Spinal cord (tissue), 10 donors: Measurements from ENCODE around the gene CCL11. TPM values are rescaled to one million over a fixed set of nuclear protein-coding genes. Genes with fewer than 3 reads are reported as not detected.

Experiments used
- DNase-seq, 6 donors: peaks; one replicate each; pipeline versions ENCODE4 v3.0.0 to v3.0.0-alpha.2; 2013 to 2015; ENCODE audit warnings: low spot score in 6 of 6, low read depth in 4 of 6
- H3K27ac ChIP-seq: one replicate; pipeline ENCODE4 v1.5.1; 2013; ENCODE audit warnings: low read depth, low read length, control low read depth
- H3K27me3 ChIP-seq: one replicate; pipeline ENCODE4 v1.6.1; 2013; ENCODE audit warnings: low read length; ENCODE audit not compliant: control insufficient read depth, insufficient read depth
- H3K36me3 ChIP-seq: one replicate; pipeline ENCODE4 v1.6.1; 2013; ENCODE audit warnings: low read length; ENCODE audit not compliant: control insufficient read depth, insufficient read depth
- H3K4me1 ChIP-seq: one replicate; pipeline ENCODE4 v1.6.1; 2013; ENCODE audit warnings: low read length; ENCODE audit not compliant: control insufficient read depth, insufficient read depth
- H3K4me3 ChIP-seq: one replicate; pipeline ENCODE4 v1.5.1; 2013; ENCODE audit warnings: low read depth, low read length, control low read depth
- H3K9me3 ChIP-seq: one replicate; pipeline ENCODE4 v1.6.1; 2013; ENCODE audit warnings: low read length; ENCODE audit not compliant: control insufficient read depth, insufficient read depth
- WGBS: methylation state at CpG from one replicate; pipeline ENCODE4 v1.1.5; 2013; ENCODE audit warnings: missing lambda C conversion rate; ENCODE audit not compliant: insufficient coverage; 5-methylcytosine and 5-hydroxymethylcytosine counted together
- long read RNA-seq, 4 donors: transcript quantifications; one replicate each; lab custom pipeline, GENCODE V29; 2026
- polyA plus RNA-seq, 2 donors: library from polyadenylated mRNA; unstranded; fragments of 120-200 nt; gene quantifications; one replicate each; pipeline ENCODE4 v1.2.1, GENCODE V29; 2013; ENCODE audit not compliant: insufficient read length in 2 of 2
- total RNA-seq, 2 donors: library from RNA; depleted of rRNA in 1 of 2; stranded (reverse); fragments of 120-200 nt in 1 of 2; fragments of >200 nt in 1 of 2; gene quantifications; one replicate each; pipeline versions ENCODE4 v1.2.3 to v1.2.4, GENCODE V29; 2013 to 2014
- donor health status: healthy.

Gene CCL11
- total RNA-seq (not detected), polyA plus RNA-seq (not detected)
- long read RNA-seq, donor 1, result 0 reads
- long read RNA-seq, donor 2, result 0 reads
- long read RNA-seq, donor 3, result 0 reads
- long read RNA-seq, donor 4, result 0 reads

DNA sequence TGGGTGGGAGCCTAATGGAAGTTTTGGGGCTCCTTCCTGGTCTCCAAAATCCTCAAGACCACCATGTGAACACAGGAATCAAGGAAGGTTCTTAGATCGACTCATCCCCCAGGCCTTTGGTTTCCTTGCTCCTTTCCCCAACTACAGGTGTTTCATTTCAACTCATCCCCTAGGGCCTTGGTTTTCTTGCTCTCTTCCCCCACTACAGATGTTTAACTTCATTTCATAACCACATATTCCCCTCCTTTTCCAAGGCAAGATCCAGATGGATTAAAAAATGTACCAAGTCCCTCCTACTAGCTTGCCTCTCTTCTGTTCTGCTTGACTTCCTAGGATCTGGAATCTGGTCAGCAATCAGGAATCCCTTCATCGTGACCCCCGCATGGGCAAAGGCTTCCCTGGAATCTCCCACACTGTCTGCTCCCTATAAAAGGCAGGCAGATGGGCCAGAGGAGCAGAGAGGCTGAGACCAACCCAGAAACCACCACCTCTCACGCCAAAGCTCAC is at the start of gene CCL11:
Gene CCL11 (plus strand): TSS at position 457 of the 507 bp plus-strand sequence. CDS start 67 bp downstream, outside the sequence.
- H3K27ac ChIP-seq, result no peak within 1 kb of the TSS
- H3K36me3 ChIP-seq, result no peaks in the 10 kb centered on the region
- no peaks in the 10 kb centered on the region for H3K27me3 ChIP-seq
- no peak for DNase-seq
- no peaks in the 10 kb centered on the region for H3K4me1 ChIP-seq
- H3K9me3 ChIP-seq, result no peaks in the 10 kb centered on the region
- no peak within 1 kb of the TSS for H3K4me3 ChIP-seq
- WGBS, result 59% methylated on average over 4 of the region's 4 CpGs

GRCh38 chr17:34236281-34236892 is 49.2 kb upstream of the CCL11 start:
- 81% methylated on average over 6 of the region's 6 CpGs for WGBS
- DNase-seq, result no peak
- no peak overlapping the region for H3K27ac ChIP-seq
- H3K4me1 ChIP-seq, result peaks cover 11% of the 10 kb centered on the region
- H3K4me3 ChIP-seq, result no peak overlapping the region
- no peaks in the 10 kb centered on the region for H3K9me3 ChIP-seq
- H3K27me3 ChIP-seq, result no peaks in the 10 kb centered on the region
- no peaks in the 10 kb centered on the region for H3K36me3 ChIP-seq

- Histone ChIP-seq H3K27ac (no peak overlapping the region), H3K27me3 (no peaks in the 10 kb centered on the region), H3K4me3 (no peak overlapping the region), H3K9me3 (no peaks in the 10 kb centered on the region), H3K4me1 (peaks cover 11% of the 10 kb centered on the region), H3K36me3 (no peaks in the 10 kb centered on the region)
- no peak for DNase-seq
- WGBS, result 100% methylated on average over 2 of the region's 3 CpGs
Observed at GRCh38 chr17:34237458-34237857, 48.1 kb upstream of the CCL11 start.

DNA sequence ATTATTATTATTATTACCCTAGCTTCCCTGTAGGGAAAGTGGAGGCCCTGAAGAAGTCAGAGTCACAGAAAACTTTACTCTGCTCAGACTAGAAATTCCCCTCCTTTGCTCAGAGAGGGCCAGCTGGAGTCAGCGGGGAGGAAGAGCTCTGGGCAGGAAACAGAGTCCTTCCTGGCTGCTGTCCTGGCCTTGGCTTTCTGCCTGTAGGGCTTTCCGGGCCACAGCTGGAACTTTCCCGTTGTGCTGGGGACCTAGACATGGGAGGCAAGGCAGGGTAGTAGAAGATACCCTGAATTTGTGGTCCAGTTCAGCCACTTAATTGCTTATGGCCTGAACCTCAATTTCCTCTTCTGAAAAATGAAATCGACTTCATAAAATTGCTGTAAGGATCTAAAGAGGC is 44.5 kb upstream of the CCL11 start:
- H3K9me3 ChIP-seq, result no peaks in the 10 kb centered on the region
- no peaks in the 10 kb centered on the region for H3K27me3 ChIP-seq
- DNase-seq, result peak in 1 of 6 donors; percentile 75
- H3K27ac ChIP-seq, result no peak overlapping the region
- H3K4me3 ChIP-seq, result no peak overlapping the region
- no peaks in the 10 kb centered on the region for H3K36me3 ChIP-seq
- WGBS, result 12% methylated on average over 3 of the region's 4 CpGs
- peaks cover 7% of the 10 kb centered on the region for H3K4me1 ChIP-seq

- H3K4me3 ChIP-seq, result no peak overlapping the region
- no peaks in the 10 kb centered on the region for H3K9me3 ChIP-seq
- no peak for DNase-seq
- no peaks in the 10 kb centered on the region for H3K36me3 ChIP-seq
- peaks cover 7% of the 10 kb centered on the region for H3K4me1 ChIP-seq
- 85% methylated on average over 8 of the region's 8 CpGs for WGBS
- H3K27me3 ChIP-seq, result no peaks in the 10 kb centered on the region
- H3K27ac ChIP-seq, result no peak overlapping the region
Observed at GRCh38 chr17:34242587-34243363, 42.8 kb upstream of the CCL11 start.

DNA sequence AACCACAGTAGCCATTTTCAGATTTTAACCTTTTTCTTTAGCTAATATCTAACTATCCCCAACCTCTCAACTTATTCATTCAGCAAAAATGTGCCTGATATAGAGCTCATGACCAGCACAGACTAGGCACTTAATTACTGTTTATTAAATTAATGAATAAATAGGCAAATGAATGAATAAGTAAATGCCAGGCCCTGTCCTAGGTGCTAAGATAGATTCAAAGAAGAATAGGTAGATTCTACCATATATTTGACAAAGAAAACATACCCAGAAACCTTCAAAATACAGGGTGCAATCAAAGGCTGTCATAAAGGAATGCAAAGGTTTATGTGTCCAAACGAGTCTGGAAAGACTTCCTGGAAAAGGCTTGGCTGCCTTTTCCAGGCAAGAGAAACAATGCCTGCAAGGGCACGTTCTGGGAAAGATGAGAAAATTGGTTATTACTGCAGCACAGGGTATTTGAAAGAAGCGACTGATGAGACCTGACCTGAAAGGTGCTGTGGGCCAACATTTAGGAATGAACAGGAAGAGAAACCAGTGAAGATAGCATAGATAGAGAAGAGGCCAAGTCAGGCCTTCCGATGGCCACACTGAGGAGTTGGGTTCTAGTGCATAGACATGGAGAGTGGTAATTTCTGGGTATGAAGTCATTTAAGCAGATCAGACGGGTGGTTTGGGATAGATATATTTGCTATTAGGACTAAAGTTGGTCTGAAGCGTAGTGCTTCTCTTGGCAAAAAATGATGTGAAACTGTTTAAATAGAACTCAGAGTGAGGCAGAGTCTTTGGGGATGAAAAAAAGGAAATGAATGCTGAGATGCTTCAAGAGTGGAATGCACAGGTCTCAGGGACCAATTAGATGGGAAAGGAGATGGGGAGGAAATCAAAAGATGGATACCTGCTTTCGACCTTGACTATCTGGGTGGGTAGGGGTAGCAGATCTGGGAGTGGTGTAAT is 41.9 kb upstream of the CCL11 start:
- H3K27me3 ChIP-seq, result no peaks in the 10 kb centered on the region
- H3K9me3 ChIP-seq, result no peaks in the 10 kb centered on the region
- H3K27ac ChIP-seq, result no peak overlapping the region
- WGBS, result 86% methylated on average over 7 of the region's 7 CpGs
- no peak overlapping the region for H3K4me3 ChIP-seq
- H3K4me1 ChIP-seq, result peaks cover 5% of the 10 kb centered on the region
- DNase-seq, result no peak
- no peaks in the 10 kb centered on the region for H3K36me3 ChIP-seq

- no peak for DNase-seq
- peaks cover 7% of the 10 kb centered on the region for H3K4me1 ChIP-seq
- H3K9me3 ChIP-seq, result no peaks in the 10 kb centered on the region
- H3K27ac ChIP-seq, result no peak overlapping the region
- H3K36me3 ChIP-seq, result no peaks in the 10 kb centered on the region
- no peaks in the 10 kb centered on the region for H3K27me3 ChIP-seq
- 96% methylated on average over 2 of the region's 6 CpGs for WGBS
- H3K4me3 ChIP-seq, result no peak overlapping the region
Observed at GRCh38 chr17:34245351-34245905, 40.1 kb upstream of the CCL11 start.

- no peak for DNase-seq
- H3K4me1 ChIP-seq, result peaks cover 7% of the 10 kb centered on the region
- H3K9me3 ChIP-seq, result no peaks in the 10 kb centered on the region
- H3K27me3 ChIP-seq, result no peaks in the 10 kb centered on the region
- H3K36me3 ChIP-seq, result no peaks in the 10 kb centered on the region
- no peak overlapping the region for H3K27ac ChIP-seq
- no peak overlapping the region for H3K4me3 ChIP-seq
- WGBS, result 80% methylated on average over 1 of the region's 1 CpG
Observed at GRCh38 chr17:34246446-34246845, 39.1 kb upstream of the CCL11 start.

- Histone ChIP-seq H3K27me3 (no peaks in the 10 kb centered on the region), H3K27ac (no peak overlapping the region), H3K4me3 (no peak overlapping the region), H3K9me3 (no peaks in the 10 kb centered on the region), H3K4me1 (peaks cover 8% of the 10 kb centered on the region), H3K36me3 (no peaks in the 10 kb centered on the region)
- DNase-seq, result no peak
- WGBS, result no CpG with 5 or more reads among the region's 3 CpGs
Observed at GRCh38 chr17:34246881-34247280, 38.7 kb upstream of the CCL11 start.
